Esophagus squamous epithelium (tissue), 4 donors: ENCODE results near the gene CLCN3.

Source experiments
- CTCF ChIP-seq, 6 experiments: fragments of 450-650 bp in 4 of 6; fragments of 200-600 bp in 2 of 6; sonication (generic) in 2 of 6; IDR thresholded peaks; one replicate each; pipeline ENCODE4 v1.5.1; 2016 to 2019; ENCODE audit warnings: antibody characterized with exemption in 6 of 6, mild to moderate bottlenecking in 4 of 6, moderate library complexity in 4 of 6
- POLR2A ChIP-seq, 4 donors: fragments of 450-650 bp; IDR thresholded peaks; one replicate each; pipeline ENCODE4 v1.6.1; 2017; ENCODE audit warnings: antibody characterized with exemption in 4 of 4, mild to moderate bottlenecking in 4 of 4, moderate library complexity in 3 of 4

- TF ChIP-seq CTCF (IDR thresholded peaks at IDR 0.05): no peak
- TF ChIP-seq POLR2A (IDR thresholded peaks at IDR 0.05): no peak
These were observed 37.2 kb downstream of the CLCN3 start for GRCh38 chr4:169657470-169658107.
